ENCODE results near the gene RGL3. TPM values are rescaled to one million over a fixed set of nuclear protein-coding genes. Genes with fewer than 3 reads are reported as not detected.

The RGL3 gene
- total and polyA plus RNA-seq, 9 of the 15 experiments (the other 6 are each of a cell fraction or from before 2014, with no cell fraction given): 0.12 to 0.61 (median 0.32) TPM; not detected in 4

GRCh38 chr19:11374433-11375142 is 44.5 kb downstream of the RGL3 start, which contains the start of gene SWSAP1 (continued):
- TF ChIP-seq RBFOX2 (IDR thresholded peaks at IDR 0.05; ENCODE audit: low read depth, low read length): peak; percentile 92
- 0 out of 2 replicates have a peak, but pooled peaks have one; percentile 59 for TF ChIP-seq HDAC8 (tag; IDR thresholded peaks at IDR 0.05)
- peak; percentile 79; the same call in 1 of the 2 replicates for TF ChIP-seq ELF4 (CRISPR knock-in tag; IDR thresholded peaks at IDR 0.05)
- TF ChIP-seq HMGXB4 (CRISPR knock-in tag; IDR thresholded peaks at IDR 0.05): 0 out of 2 replicates have a peak, but pooled peaks have one; percentile 32
- TF ChIP-seq ZNF583 (CRISPR knock-in tag; IDR thresholded peaks at IDR 0.05): peak; percentile 59; the same call in 1 of the 2 replicates
- peak; percentile 82; the same call in 1 of the 2 replicates for TF ChIP-seq RFX1 (IDR thresholded peaks at IDR 0.05)
- peak in 2 of 3 experiments; percentile 44 to 78; a peak in 3 of 6 replicates for TF ChIP-seq ZBTB11 (CRISPR knock-in tag; IDR thresholded peaks at IDR 0.05)
- TF ChIP-seq KAT8 (IDR thresholded peaks at IDR 0.05; ENCODE audit: low read depth): no peak
- peak; percentile 100 for TF ChIP-seq ZFX (CRISPR knock-in tag; IDR thresholded peaks at IDR 0.05)
- peak; percentile 66 for TF ChIP-seq SOX6 (IDR thresholded peaks at IDR 0.05)
- TF ChIP-seq NCOA1 (IDR thresholded peaks at IDR 0.05; ENCODE audit: low read depth): 0 out of 2 replicates have a peak, but pooled peaks have one; percentile 8
- TF ChIP-seq SUPT5H (IDR thresholded peaks at IDR 0.05): peak; percentile 95
- TF ChIP-seq TEAD4 (IDR thresholded peaks at IDR 0.05; ENCODE audit: low read length): 0 out of 2 replicates have a peak, but pooled peaks have one; percentile 3
- no peak for TF ChIP-seq TEAD4 (CRISPR knock-in tag; IDR thresholded peaks at IDR 0.05; ENCODE audit: borderline replicate concordance)
- TF ChIP-seq KDM5B (IDR thresholded peaks at IDR 0.05; ENCODE audit: insufficient replicate concordance, low read depth, low read length): peak; percentile 92
- TF ChIP-seq ZMIZ1 (IDR thresholded peaks at IDR 0.05; ENCODE audit: low read depth in 2 of 2, low read length in 2 of 2): peak in 1 of 2 experiments; percentile 20; a peak in 1 of 4 replicates
- TF ChIP-seq STAT5A (IDR thresholded peaks at IDR 0.05; ENCODE audit: borderline replicate concordance, low read length): no peak
- 0 out of 2 replicates have a peak, but pooled peaks have one; percentile 50 for TF ChIP-seq ZSCAN32 (CRISPR knock-in tag; IDR thresholded peaks at IDR 0.05)
- TF ChIP-seq NCOA6 (IDR thresholded peaks at IDR 0.05): no peak
- 0 out of 2 replicates have a peak, but pooled peaks have one; percentile 41 for TF ChIP-seq E2F3 (CRISPR knock-in tag; IDR thresholded peaks at IDR 0.05)
